T47D (cell line): Measurements from ENCODE around the gene NDUFS6.
"Not testable (repeated sequence)": the region's sequence is repeated elsewhere in the genome, so short reads cannot be mapped to it uniquely, and the experiment has no call there.

Experiments used
- DNase-seq, 2 experiments: peaks; one replicate each; pipeline versions ENCODE4 v3.0.0 to v3.0.0-alpha.2; 2011 to 2012; ENCODE audit warnings: low read depth in 1 of 2, low spot score in 1 of 2
- JUND ChIP-seq: IDR thresholded peaks from 2 replicates; pipeline ENCODE4 v1.6.1; 2012; ENCODE audit warnings: low read depth
- in situ Hi-C: cut with HindIII; loops from 2 replicates; pipeline ENCODE4 v1.10.0; 2016; ENCODE audit warnings: low sequenced_read_pairs, low pct_unique_long_range_greater_than_20kb

NDUFS6 gene

GRCh38 chr5:1833264-1834021 is 32.2 kb downstream of the NDUFS6 start:
- in situ Hi-C loops, result no loop called here
- no peak for DNase-seq
- TF ChIP-seq JUND, result no peak

DNA sequence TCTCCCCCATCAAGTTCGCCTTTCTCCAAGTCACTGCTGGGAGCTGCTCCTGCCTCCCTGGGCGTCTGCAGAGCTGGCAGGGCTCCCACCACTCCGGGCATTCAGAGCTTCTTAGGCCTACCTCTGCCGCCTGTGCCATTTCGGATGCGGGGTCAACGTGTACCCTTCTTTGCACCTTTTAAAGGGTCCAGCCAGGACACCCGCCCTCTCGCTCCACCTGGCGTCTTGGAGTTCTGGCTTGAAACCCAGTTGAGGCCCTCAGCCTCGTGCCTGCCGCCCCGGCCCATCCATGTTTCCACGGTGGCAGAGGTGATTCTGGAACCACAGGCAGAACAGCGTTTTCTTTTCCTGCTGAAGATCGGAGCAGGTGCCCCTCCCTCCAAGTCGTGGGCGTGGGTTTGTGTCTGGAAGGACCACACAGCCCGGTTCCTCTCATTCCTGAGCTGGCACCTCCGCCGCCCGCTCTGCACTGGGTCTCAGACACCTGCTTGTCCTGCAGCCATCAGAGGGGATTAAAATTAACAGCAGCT is 32.9 kb downstream of the NDUFS6 start:
- no peak for TF ChIP-seq JUND
- no peak for DNase-seq
- in situ Hi-C loops, result no loop called here

- no peak for DNase-seq
- TF ChIP-seq JUND, result no peak
- in situ Hi-C loops, result no loop called here
These were observed 33.7 kb downstream of the NDUFS6 start for GRCh38 chr5:1834721-1835429.

- TF ChIP-seq JUND, result no peak
- no peak for DNase-seq
- in situ Hi-C loops, result no loop called here
These were observed 34.2 kb downstream of the NDUFS6 start for GRCh38 chr5:1835431-1835830.

DNA sequence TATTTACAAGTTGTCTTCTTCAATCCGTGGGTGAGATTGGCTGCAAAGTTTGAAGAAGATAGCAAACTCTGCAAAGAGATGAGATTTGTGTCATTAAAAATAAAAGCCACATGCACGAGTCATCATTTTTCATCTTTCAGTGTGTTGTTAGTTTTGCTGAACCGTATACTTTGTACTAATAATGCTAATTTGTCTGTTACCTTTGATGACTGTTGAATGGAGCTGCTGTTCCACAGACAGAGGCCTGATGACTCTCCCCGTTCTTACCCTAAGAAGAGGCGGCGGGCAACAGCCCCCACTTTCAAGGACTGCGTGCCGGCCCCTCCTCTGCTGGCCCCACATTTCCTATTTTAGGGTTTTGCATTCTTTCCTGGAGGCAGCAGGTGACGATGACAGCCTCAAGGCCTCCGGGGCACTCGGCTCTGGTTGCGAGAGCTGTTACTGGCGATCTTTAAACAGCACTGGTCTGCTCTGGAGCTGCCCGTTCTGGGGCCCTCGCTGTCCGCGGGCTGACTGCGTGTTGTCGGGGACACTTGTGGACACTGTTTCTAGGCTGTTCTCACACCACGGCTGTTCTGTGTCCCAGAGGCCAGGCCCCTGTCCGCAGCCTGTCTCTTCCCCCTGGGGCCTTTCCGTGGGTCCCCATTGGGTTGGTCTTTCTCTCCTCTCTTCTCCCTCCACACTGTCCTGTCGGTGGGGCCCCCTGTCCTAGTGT is 35.1 kb downstream of the NDUFS6 start:
- in situ Hi-C loops, result no loop called here
- TF ChIP-seq JUND, result no peak
- DNase-seq, result no peak

DNA sequence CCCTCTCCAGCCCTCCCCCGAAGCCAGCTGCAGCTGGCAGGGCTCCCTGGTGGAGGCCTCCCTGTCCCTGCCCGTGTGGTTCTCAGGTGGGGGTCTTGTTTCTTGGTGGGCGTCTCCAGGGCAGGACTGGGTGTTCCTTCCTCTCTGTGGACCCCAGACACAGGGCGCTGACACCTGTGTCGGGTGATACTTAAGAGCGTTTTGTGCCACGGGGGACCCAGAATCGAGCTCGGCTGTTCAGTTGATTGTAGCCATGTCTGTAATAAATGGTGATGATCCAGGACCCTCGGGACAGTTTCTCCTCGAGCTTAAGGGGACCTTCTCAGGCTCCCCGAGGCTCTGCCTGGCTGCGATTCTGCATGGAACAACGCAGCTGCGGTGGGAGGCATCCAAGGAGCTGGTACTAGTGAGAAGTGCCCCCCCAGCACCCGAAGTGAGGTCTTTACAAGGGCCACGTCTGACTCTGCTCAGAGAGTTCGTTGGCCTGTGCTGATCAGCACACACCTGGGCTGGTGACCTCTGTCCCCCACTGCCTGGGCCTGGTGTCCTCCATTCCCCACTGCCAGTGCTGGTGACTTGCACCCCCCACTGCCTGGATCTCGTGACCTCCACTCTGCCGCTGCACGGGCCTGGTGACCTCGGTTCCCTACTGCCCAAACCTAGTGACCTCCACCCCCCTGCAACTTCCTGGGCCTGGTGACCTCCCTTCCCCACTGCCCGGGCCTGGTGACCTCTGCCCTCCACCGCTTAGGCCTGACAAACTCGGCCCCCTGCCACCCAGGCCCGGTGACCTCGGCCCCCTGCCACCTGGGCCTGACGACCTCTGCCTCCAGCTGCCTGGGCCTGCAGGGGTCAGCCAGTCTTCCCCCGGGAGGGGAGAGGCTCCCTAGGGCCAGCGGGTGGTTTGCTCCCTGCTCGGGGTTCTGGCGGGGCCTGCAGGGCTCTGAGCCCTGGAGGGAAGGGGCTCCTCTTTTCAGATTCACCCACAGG is 36.0 kb downstream of the NDUFS6 start:
- in situ Hi-C loops, result no loop called here
- TF ChIP-seq JUND, result no peak
- DNase-seq, result no peak

DNA sequence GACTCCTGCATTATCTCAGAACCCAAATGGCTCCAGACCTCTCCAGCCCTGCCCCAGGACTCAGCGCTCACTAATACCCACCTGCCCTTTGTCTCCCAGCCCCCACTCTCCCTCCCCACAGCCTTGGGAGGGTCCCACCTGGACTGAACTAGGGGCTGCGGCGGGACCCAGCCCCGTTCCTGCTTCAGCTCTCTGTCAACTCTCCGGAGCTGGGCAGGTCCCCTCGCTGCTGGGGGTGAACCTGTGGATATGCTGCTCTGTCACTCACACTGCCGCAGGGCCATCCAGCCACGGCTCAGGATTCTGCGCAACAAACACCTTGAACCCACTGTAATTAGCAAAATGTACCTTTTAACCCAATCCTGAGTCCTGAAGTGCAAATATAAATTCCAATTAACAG is 36.8 kb downstream of the NDUFS6 start:
- no peak for DNase-seq
- TF ChIP-seq JUND, result no peak
- in situ Hi-C loops, result no loop called here

DNA sequence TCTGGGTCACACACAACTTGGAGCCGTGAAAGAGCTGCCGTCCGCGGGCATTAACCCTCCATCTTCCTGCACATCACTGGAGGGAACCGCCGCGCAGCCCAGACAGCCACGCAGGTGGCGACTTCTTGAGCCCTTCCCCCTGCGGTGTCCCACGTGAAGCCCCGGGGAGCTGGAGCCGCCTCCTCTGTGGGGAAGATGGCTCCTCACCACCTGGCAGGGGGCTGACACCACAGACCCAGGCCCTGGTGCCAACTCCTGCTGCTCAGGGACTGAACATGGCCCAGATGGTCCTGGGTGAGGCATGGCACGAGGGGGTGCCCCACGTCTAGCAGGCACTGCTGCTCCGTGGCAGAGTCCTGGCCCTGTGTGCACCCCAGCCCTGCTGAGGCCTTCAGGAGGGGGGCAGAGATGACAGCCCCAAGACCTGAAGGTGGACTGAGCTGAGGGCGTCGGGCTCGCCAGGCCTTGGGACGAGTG is 38.9 kb downstream of the NDUFS6 start:
- TF ChIP-seq JUND, result no peak
- in situ Hi-C loops, result no loop called here
- no peak for DNase-seq

- no peak for TF ChIP-seq JUND
- in situ Hi-C loops, result no loop called here
- DNase-seq, result no peak
These were observed 39.7 kb downstream of the NDUFS6 start for GRCh38 chr5:1840741-1841521.

GRCh38 chr5:1842004-1842819 is 41.0 kb downstream of the NDUFS6 start:
- TF ChIP-seq JUND, result no peak
- in situ Hi-C loops, result no loop called here
- no peak for DNase-seq

DNA sequence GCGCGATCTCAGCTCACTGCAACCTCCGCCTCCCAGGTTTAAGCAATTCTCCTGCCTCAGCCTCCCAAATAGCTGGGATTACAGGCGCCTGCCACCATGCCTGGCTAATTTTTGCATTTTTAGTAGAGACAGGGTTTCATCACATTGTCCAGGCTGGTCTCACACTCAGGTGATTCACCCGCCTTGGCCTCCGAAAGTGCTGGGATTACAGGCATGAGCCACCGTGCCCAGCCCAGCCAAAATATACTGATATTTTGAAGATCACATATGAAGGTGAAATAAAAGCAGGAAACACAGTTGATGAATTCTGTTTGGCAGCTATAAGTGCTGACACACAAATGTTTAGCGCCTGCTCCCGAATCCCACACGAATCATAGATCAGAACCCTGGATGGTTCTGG is 42.6 kb downstream of the NDUFS6 start:
- in situ Hi-C loops, DNase-seq: not testable (repeated sequence)
